ENCODE measurements around the gene STK32B.

DNA sequence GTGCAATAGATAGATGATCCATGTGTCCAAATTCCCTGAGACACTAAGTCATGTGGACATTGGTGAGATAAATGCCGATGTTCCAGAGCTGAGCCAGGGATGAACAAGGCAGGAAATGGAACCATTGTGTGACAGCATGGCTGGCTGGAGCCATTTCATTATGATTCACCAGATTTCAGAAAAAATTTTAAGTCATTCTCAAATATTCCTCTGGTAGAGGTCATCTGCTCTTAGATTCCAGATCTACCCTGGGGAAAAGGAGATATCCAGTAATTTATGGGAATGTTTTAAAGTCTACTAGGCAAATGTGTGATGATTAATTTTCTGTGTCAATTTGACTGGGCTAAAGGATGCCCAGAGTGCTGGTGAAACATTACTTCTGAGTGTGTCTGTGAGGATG, 287.3 kb downstream of the STK32B start:
- TF ChIP-seq, protein P1, sequence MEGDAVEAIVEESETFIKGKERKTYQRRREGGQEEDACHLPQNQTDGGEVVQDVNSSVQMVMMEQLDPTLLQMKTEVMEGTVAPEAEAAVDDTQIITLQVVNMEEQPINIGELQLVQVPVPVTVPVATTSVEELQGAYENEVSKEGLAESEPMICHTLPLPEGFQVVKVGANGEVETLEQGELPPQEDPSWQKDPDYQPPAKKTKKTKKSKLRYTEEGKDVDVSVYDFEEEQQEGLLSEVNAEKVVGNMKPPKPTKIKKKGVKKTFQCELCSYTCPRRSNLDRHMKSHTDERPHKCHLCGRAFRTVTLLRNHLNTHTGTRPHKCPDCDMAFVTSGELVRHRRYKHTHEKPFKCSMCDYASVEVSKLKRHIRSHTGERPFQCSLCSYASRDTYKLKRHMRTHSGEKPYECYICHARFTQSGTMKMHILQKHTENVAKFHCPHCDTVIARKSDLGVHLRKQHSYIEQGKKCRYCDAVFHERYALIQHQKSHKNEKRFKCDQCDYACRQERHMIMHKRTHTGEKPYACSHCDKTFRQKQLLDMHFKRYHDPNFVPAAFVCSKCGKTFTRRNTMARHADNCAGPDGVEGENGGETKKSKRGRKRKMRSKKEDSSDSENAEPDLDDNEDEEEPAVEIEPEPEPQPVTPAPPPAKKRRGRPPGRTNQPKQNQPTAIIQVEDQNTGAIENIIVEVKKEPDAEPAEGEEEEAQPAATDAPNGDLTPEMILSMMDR (IDR thresholded peaks at IDR 0.05), result no peak
- TF ChIP-seq POLR2A (IDR thresholded peaks at IDR 0.05), result no peak
